ENCODE data around the gene FBXL12.

GRCh38 chr19:9834307-9834725 is 15.4 kb upstream of the FBXL12 start:
- no peak for TF ChIP-seq CTCF (IDR thresholded peaks at IDR 0.05)
- no peak for TF ChIP-seq POLR2AphosphoS5 (IDR thresholded peaks at IDR 0.05)
- TF ChIP-seq POLR2A (IDR thresholded peaks at IDR 0.05; ENCODE audit: low read depth) = no peak

Data from esophagus muscularis mucosa (tissue), 3 donors.